ENCODE results near the gene C13orf46.

The C13orf46 gene

GRCh38 chr13:113945857-113946408 is 27.9 kb downstream of the C13orf46 start:
- no peak overlapping the region for H3K4me3 ChIP-seq (ENCODE audit: low read length)
- no peak for DNase-seq (ENCODE audit: low read depth)
- no peak for TF ChIP-seq CTCF (IDR thresholded peaks at IDR 0.05; ENCODE audit: insufficient read depth, low read depth, low read length, missing control alignments)

GRCh38 chr13:113943821-113944565 is 29.9 kb downstream of the C13orf46 start:
- H3K4me3 ChIP-seq (ENCODE audit: low read length), result no peak overlapping the region
- no peak for DNase-seq (ENCODE audit: low read depth)
- no peak for TF ChIP-seq CTCF (IDR thresholded peaks at IDR 0.05; ENCODE audit: insufficient read depth, low read depth, low read length, missing control alignments)

GRCh38 chr13:113942591-113943103 is 31.2 kb downstream of the C13orf46 start:
- no peak for DNase-seq (ENCODE audit: low read depth)
- H3K4me3 ChIP-seq (ENCODE audit: low read length), result no peak overlapping the region
- no peak for TF ChIP-seq CTCF (IDR thresholded peaks at IDR 0.05; ENCODE audit: insufficient read depth, low read depth, low read length, missing control alignments)

- no peak overlapping the region for H3K4me3 ChIP-seq (ENCODE audit: low read length)
- no peak for TF ChIP-seq CTCF (IDR thresholded peaks at IDR 0.05; ENCODE audit: insufficient read depth, low read depth, low read length, missing control alignments)
- DNase-seq (ENCODE audit: low read depth), result no peak
These were observed 32.2 kb downstream of the C13orf46 start for GRCh38 chr13:113941571-113942191.

- no peak for DNase-seq (ENCODE audit: low read depth)
- no peak overlapping the region for H3K4me3 ChIP-seq (ENCODE audit: low read length)
- TF ChIP-seq CTCF (IDR thresholded peaks at IDR 0.05; ENCODE audit: insufficient read depth, low read depth, low read length, missing control alignments), result no peak
These were observed 34.0 kb downstream of the C13orf46 start for GRCh38 chr13:113939944-113940297.

GRCh38 chr13:113939129-113939943 is 34.5 kb downstream of the C13orf46 start:
- DNase-seq (ENCODE audit: low read depth), result no peak
- no peak overlapping the region for H3K4me3 ChIP-seq (ENCODE audit: low read length)
- TF ChIP-seq CTCF (IDR thresholded peaks at IDR 0.05; ENCODE audit: insufficient read depth, low read depth, low read length, missing control alignments), result no peak

All from epithelial cell of esophagus (primary cell).